ENCODE results near the gene ST6GALNAC5.

DNA sequence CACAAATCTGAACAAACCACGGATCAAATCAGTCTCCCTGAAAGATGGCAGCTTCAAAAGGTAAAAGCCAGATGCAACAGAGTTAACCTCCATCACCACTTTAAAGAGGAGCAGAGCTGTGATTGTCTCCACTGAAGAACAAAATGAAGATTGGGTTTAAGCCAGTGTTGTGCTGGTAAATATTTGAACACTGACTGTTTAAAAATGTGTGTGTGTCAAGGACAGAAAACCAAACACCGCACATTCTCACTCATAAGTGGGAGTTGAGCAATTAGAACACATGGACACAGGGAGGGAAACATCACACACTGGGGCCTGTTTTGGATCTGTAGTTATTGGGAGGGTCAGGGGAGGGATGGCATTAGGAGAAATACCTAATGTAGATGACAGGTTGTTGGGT is 83.9 kb downstream of the ST6GALNAC5 start:
- TF ChIP-seq, protein P1, sequence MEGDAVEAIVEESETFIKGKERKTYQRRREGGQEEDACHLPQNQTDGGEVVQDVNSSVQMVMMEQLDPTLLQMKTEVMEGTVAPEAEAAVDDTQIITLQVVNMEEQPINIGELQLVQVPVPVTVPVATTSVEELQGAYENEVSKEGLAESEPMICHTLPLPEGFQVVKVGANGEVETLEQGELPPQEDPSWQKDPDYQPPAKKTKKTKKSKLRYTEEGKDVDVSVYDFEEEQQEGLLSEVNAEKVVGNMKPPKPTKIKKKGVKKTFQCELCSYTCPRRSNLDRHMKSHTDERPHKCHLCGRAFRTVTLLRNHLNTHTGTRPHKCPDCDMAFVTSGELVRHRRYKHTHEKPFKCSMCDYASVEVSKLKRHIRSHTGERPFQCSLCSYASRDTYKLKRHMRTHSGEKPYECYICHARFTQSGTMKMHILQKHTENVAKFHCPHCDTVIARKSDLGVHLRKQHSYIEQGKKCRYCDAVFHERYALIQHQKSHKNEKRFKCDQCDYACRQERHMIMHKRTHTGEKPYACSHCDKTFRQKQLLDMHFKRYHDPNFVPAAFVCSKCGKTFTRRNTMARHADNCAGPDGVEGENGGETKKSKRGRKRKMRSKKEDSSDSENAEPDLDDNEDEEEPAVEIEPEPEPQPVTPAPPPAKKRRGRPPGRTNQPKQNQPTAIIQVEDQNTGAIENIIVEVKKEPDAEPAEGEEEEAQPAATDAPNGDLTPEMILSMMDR (IDR thresholded peaks at IDR 0.05), result no peak
- TF ChIP-seq POLR2AphosphoS5 (IDR thresholded peaks at IDR 0.05), result no peak
- no peak for TF ChIP-seq POLR2A (IDR thresholded peaks at IDR 0.05)
- no peak for TF ChIP-seq EP300 (IDR thresholded peaks at IDR 0.05)
